HepG2 (cell line): Measurements from ENCODE around the gene ZNF880. TPM values are rescaled to one million over a fixed set of nuclear protein-coding genes. Genes with fewer than 3 reads are reported as not detected.

Source experiments
- ASH2L ChIP-seq: fragments of 300-600, 200-600 bp; sonication (generic); IDR thresholded peaks from 2 replicates; pipeline ENCODE4 v1.7.0; 2017; ENCODE audit warnings: low read depth, mild to moderate bottlenecking, moderate library complexity, mixed read lengths, low read length; ENCODE audit not compliant: insufficient read length
- CSRNP2 ChIP-seq: sonication (generic); formaldehyde crosslinking; conservative IDR thresholded peaks from 2 replicates; pipeline ENCODE4 v1.8.0; 2022; ENCODE audit warnings: low read depth, missing genetic modification reagents
- DRAP1 ChIP-seq: IDR thresholded peaks from 2 replicates; pipeline ENCODE4 v1.6.1; 2016; ENCODE audit warnings: missing genetic modification reagents, missing compliant biosample characterization
- ERF ChIP-seq: IDR thresholded peaks from 2 replicates; pipeline ENCODE4 v1.6.1; 2018; ENCODE audit warnings: missing biosample characterization, missing genetic modification reagents
- FOXK1 ChIP-seq: sonication (generic); formaldehyde crosslinking; IDR thresholded peaks from 2 replicates; pipeline ENCODE4 v1.4.0; 2020; ENCODE audit warnings: low read depth, missing genetic modification reagents, borderline replicate concordance
- GZF1 ChIP-seq: sonication (generic); formaldehyde crosslinking; IDR thresholded peaks from 2 replicates; pipeline ENCODE4 v1.5.1; 2020; ENCODE audit warnings: mild to moderate bottlenecking, missing genetic modification reagents
- HNF4A ChIP-seq: sonication (generic); formaldehyde crosslinking; IDR thresholded peaks from 2 replicates; pipeline ENCODE4 v1.4.0; 2020; ENCODE audit warnings: missing genetic modification reagents
- MAFK ChIP-seq, 2 experiments: IDR thresholded peaks in 1 of 2; conservative IDR thresholded peaks in 1 of 2; 2 replicates each; pipeline ENCODE4 v1.6.1; 2011; ENCODE audit warnings: improper control_type of control experiment in 2 of 2, low read length in 2 of 2
- PHF21A ChIP-seq: sonication (generic); formaldehyde crosslinking; IDR thresholded peaks from 2 replicates; pipeline ENCODE4 v1.5.0; 2020; ENCODE audit warnings: mild to moderate bottlenecking, missing genetic modification reagents
- SETDB1 ChIP-seq: sonication (generic); formaldehyde crosslinking; IDR thresholded peaks from 2 replicates; pipeline ENCODE4 v1.5.1; 2020; ENCODE audit warnings: missing genetic modification reagents, mild to moderate bottlenecking, borderline replicate concordance
- SIN3A ChIP-seq: IDR thresholded peaks from 2 replicates; pipeline ENCODE4 v1.6.1; 2011; ENCODE audit warnings: low read depth, mild to moderate bottlenecking, control low read depth, low read length, borderline replicate concordance
- SMAD1 ChIP-seq: sonication (generic); formaldehyde crosslinking; IDR thresholded peaks from 2 replicates; pipeline ENCODE4 v1.4.0; 2020; ENCODE audit warnings: missing genetic modification reagents, low read depth, mild to moderate bottlenecking, borderline replicate concordance
- SRSF1 ChIP-seq: fragments of 200-400 bp; formaldehyde crosslinking; optimal IDR thresholded peaks from 2 replicates; pipeline ENCODE3; 2017; ENCODE audit warnings: mild to moderate bottlenecking, low read depth, low read length, moderate library complexity
- TARDBP ChIP-seq: sonication (generic); formaldehyde crosslinking; IDR thresholded peaks from 2 replicates; pipeline ENCODE4 v1.8.0; 2022; ENCODE audit warnings: mild to moderate bottlenecking, missing genetic modification reagents
- YY1 ChIP-seq: IDR thresholded peaks from 2 replicates; pipeline ENCODE4 v1.6.1; 2011; ENCODE audit warnings: low read length, low read depth, moderate library complexity, mild to moderate bottlenecking; ENCODE audit not compliant: insufficient read depth, insufficient replicate concordance
- ZBTB38 ChIP-seq: sonication (generic); formaldehyde crosslinking; IDR thresholded peaks from 2 replicates; pipeline ENCODE4 v1.5.1; 2020; ENCODE audit warnings: mild to moderate bottlenecking, missing genetic modification reagents
- ZNF274 ChIP-seq: sonication (generic); formaldehyde crosslinking; IDR thresholded peaks from 2 replicates; pipeline ENCODE4 v1.5.1; 2020; ENCODE audit warnings: mild to moderate bottlenecking, missing genetic modification reagents
- ZNF337 ChIP-seq: sonication (generic); formaldehyde crosslinking; IDR thresholded peaks from 2 replicates; pipeline ENCODE4 v1.5.1; 2020; ENCODE audit warnings: missing genetic modification reagents, low read depth, mild to moderate bottlenecking, borderline replicate concordance
- ZNF598 ChIP-seq: sonication (generic); formaldehyde crosslinking; IDR thresholded peaks from 2 replicates; pipeline ENCODE4 v1.5.1; 2020; ENCODE audit warnings: mild to moderate bottlenecking, missing genetic modification reagents, borderline replicate concordance
- ZZZ3 ChIP-seq: sonication (generic); formaldehyde crosslinking; IDR thresholded peaks from 2 replicates; pipeline ENCODE4 v1.4.0; 2020; ENCODE audit warnings: missing genetic modification reagents, mild to moderate bottlenecking, borderline replicate concordance
- polyA plus RNA-seq, 8 experiments: library from polyadenylated mRNA; depleted of rRNA in 3 of 8; stranded (reverse) in 7 of 8; unstranded in 1 of 8; fragments of >200 nt; fragmentation: Illumina TruSeq in 4 of 8; extraction: Trizol in 4 of 8; gene quantifications; 2 replicates each; pipeline versions ENCODE4 v1.2.1 to v1.2.3, GENCODE V29; 2011 to 2016; ENCODE audit warnings: low read depth in 4 of 8, missing spikeins in 1 of 8, mixed read lengths in 1 of 8; ENCODE audit not compliant: insufficient read depth in 1 of 8
- total RNA-seq, 5 experiments: library from RNA; depleted of rRNA; stranded (reverse); fragments of >200 nt; fragmentation: Illumina TruSeq; extraction: Trizol; gene quantifications; 2 replicates each; pipeline ENCODE4 v1.2.3, GENCODE V29; 2016; ENCODE audit warnings: low read depth in 1 of 5

The ZNF880 gene
- total and polyA plus RNA-seq, 2 of the 13 experiments (the other 11 are each of a cell fraction or from before 2014, with no cell fraction given): 0.03 to 0.18 TPM

- TF ChIP-seq CSRNP2 (CRISPR knock-in tag) (no peak), ZBTB38 (0 out of 2 replicates have a peak, but pooled peaks have one; percentile 39), ERF (peak; percentile 39; the same call in 1 of the 2 replicates), MAFK (conservative IDR thresholded peaks at IDR 0.05 in 1 of 2, IDR thresholded peaks at IDR 0.05 in 1 of 2; ENCODE audit: low read length in 2 of 2) (peak in 1 of 2 experiments; percentile 28; a peak in 1 of 4 replicates), YY1 (peak; percentile 31), ZZZ3 (CRISPR knock-in tag) (peak; percentile 69; the same call in 1 of the 2 replicates), SIN3A (0 out of 2 replicates have a peak, but pooled peaks have one; percentile 41), ZNF337 (CRISPR knock-in tag) (0 out of 2 replicates have a peak, but pooled peaks have one; percentile 57), GZF1 (CRISPR knock-in tag) (no peak), SETDB1 (no peak), ZNF274 (peak; percentile 63; the same call in 1 of the 2 replicates), DRAP1 (CRISPR knock-in tag) (0 out of 2 replicates have a peak, but pooled peaks have one; percentile 25), ZNF598 (CRISPR knock-in tag) (peak; percentile 88), TARDBP (CRISPR knock-in tag) (peak; percentile 49; the same call in 1 of the 2 replicates), SMAD1 (0 out of 2 replicates have a peak, but pooled peaks have one; percentile 28), SRSF1 (peak; percentile 90), HNF4A (no peak), ASH2L (peak; percentile 44), PHF21A (CRISPR knock-in tag) (peak; percentile 62; the same call in 1 of the 2 replicates), FOXK1 (CRISPR knock-in tag) (0 out of 2 replicates have a peak, but pooled peaks have one; percentile 33)
Measured at GRCh38 chr19:52397310-52398080, 27.8 kb downstream of the ZNF880 start, which contains the start of gene ZNF528 (continued).
